Mesenchymal stem cell (in vitro differentiated cells and primary cell): ENCODE measurements around the gene MMP25.
"Not testable (repeated sequence)": the region's sequence is repeated elsewhere in the genome, so short reads cannot be mapped to it uniquely, and the experiment has no call there.

Source experiments
- DNase-seq: peaks from one replicate; pipeline ENCODE4 v3.0.0-alpha.2; 2013
- H2AFZ ChIP-seq: one replicate; pipeline ENCODE4 v1.6.1; 2013; ENCODE audit warnings: low read depth, mild to moderate bottlenecking, control low read depth, inconsistent platforms, low read length, moderate library complexity
- H2AK5ac ChIP-seq: 2 replicates; pipeline ENCODE4 v1.6.1; 2013; ENCODE audit warnings: low read length, moderate library complexity, mild to moderate bottlenecking, inconsistent platforms; ENCODE audit not compliant: severe bottlenecking
- H2BK120ac ChIP-seq: one replicate; pipeline ENCODE4 v1.6.1; 2013; ENCODE audit warnings: low read depth, mild to moderate bottlenecking, inconsistent platforms, low read length, moderate library complexity
- H2BK12ac ChIP-seq, 2 experiments: one replicate each; pipeline ENCODE4 v1.6.1; 2013; ENCODE audit warnings: inconsistent platforms in 2 of 2, low read length in 2 of 2, mild to moderate bottlenecking in 2 of 2, moderate library complexity in 2 of 2, control low read depth in 1 of 2
- H2BK15ac ChIP-seq: one replicate; pipeline ENCODE4 v1.6.1; 2013; ENCODE audit warnings: mild to moderate bottlenecking, low read depth, inconsistent platforms; ENCODE audit not compliant: poor library complexity, severe bottlenecking
- H2BK5ac ChIP-seq: 2 replicates; pipeline ENCODE4 v1.6.1; 2013; ENCODE audit warnings: low read depth, mild to moderate bottlenecking, low read length, control low read depth, inconsistent platforms; ENCODE audit not compliant: poor library complexity, severe bottlenecking
- H3K14ac ChIP-seq, 2 experiments: one replicate each; pipeline ENCODE4 v1.6.1; 2013; ENCODE audit warnings: inconsistent platforms in 2 of 2, low read length in 2 of 2, control low read depth in 1 of 2, mild to moderate bottlenecking in 1 of 2, moderate library complexity in 1 of 2
- H3K18ac ChIP-seq, 2 experiments: one replicate each; pipeline ENCODE4 v1.6.1; 2013; ENCODE audit warnings: inconsistent platforms in 2 of 2, low read length in 2 of 2, control low read depth in 1 of 2, low read depth in 1 of 2, mild to moderate bottlenecking in 1 of 2
- H3K23ac ChIP-seq, 2 experiments: one replicate each; pipeline ENCODE4 v1.6.1; 2013; ENCODE audit warnings: inconsistent platforms in 2 of 2, low read length in 2 of 2, mild to moderate bottlenecking in 2 of 2, moderate library complexity in 2 of 2, control low read depth in 1 of 2
- H3K27ac ChIP-seq: 2 replicates; pipeline ENCODE4 v1.5.1; 2013; ENCODE audit warnings: mild to moderate bottlenecking, moderate library complexity, low read length, control low read depth, inconsistent platforms; ENCODE audit not compliant: poor library complexity, severe bottlenecking
- H3K27me3 ChIP-seq, 2 experiments: 2 replicates each; pipeline versions ENCODE4 v1.6.1 to v1.7.0; 2013; ENCODE audit warnings: low read length in 2 of 2, mild to moderate bottlenecking in 2 of 2, moderate library complexity in 2 of 2, control low read depth in 1 of 2, inconsistent platforms in 1 of 2; ENCODE audit not compliant: control insufficient read depth in 1 of 2, insufficient read depth in 1 of 2
- H3K36me3 ChIP-seq, 2 experiments: 2 replicates each; pipeline versions ENCODE4 v1.6.1 to v1.7.0; 2013; ENCODE audit warnings: low read length in 2 of 2, control low read depth in 1 of 2, inconsistent platforms in 1 of 2, low read depth in 1 of 2, mild to moderate bottlenecking in 1 of 2; ENCODE audit not compliant: insufficient read depth in 2 of 2, control insufficient read depth in 1 of 2
- H3K4ac ChIP-seq, 2 experiments: one replicate each; pipeline ENCODE4 v1.6.1; 2013; ENCODE audit warnings: inconsistent platforms in 2 of 2, low read length in 2 of 2, mild to moderate bottlenecking in 2 of 2, moderate library complexity in 2 of 2, control low read depth in 1 of 2, low read depth in 1 of 2
- H3K4me1 ChIP-seq: 2 replicates; pipeline ENCODE4 v1.6.1; 2013; ENCODE audit warnings: low read depth, low read length, control low read depth; ENCODE audit not compliant: control insufficient read depth, insufficient read depth
- H3K4me2 ChIP-seq: 2 replicates; pipeline ENCODE4 v1.6.1; 2013; ENCODE audit warnings: low read length, mild to moderate bottlenecking, inconsistent platforms; ENCODE audit not compliant: poor library complexity, severe bottlenecking
- H3K4me3 ChIP-seq, 2 experiments: 2 replicates each; pipeline versions ENCODE4 v1.5.1 to v1.7.0; 2013; ENCODE audit warnings: low read length in 2 of 2, mild to moderate bottlenecking in 2 of 2, control low read depth in 1 of 2, low read depth in 1 of 2; ENCODE audit not compliant: insufficient read depth in 1 of 2
- H3K79me1 ChIP-seq: replicated peaks from 2 replicates; pipeline ENCODE4 v1.6.1; 2013; ENCODE audit warnings: mild to moderate bottlenecking, control low read depth, low read length, inconsistent platforms; ENCODE audit not compliant: poor library complexity, severe bottlenecking
- H3K9ac ChIP-seq: 2 replicates; pipeline ENCODE4 v1.7.0; 2013; ENCODE audit warnings: mild to moderate bottlenecking, low read length, moderate library complexity
- H3K9me3 ChIP-seq: 2 replicates; pipeline ENCODE4 v1.7.0; 2013; ENCODE audit warnings: mild to moderate bottlenecking, low read length; ENCODE audit not compliant: control insufficient read depth
- H4K8ac ChIP-seq: one replicate; pipeline ENCODE4 v1.6.1; 2013; ENCODE audit warnings: inconsistent platforms, mild to moderate bottlenecking, low read length, moderate library complexity
- H4K91ac ChIP-seq: one replicate; pipeline ENCODE4 v1.6.1; 2013; ENCODE audit warnings: mild to moderate bottlenecking, low read length, inconsistent platforms
- WGBS: methylation state at CpG from one replicate; pipeline ENCODE4 v1.1.7; 2013; ENCODE audit warnings: mixed read lengths; 5-methylcytosine and 5-hydroxymethylcytosine counted together

MMP25 gene

GRCh38 chr16:3069146-3069545 is 22.8 kb downstream of the MMP25 start:
- not testable (repeated sequence) for H3K9ac ChIP-seq, H4K8ac ChIP-seq, H3K4me2 ChIP-seq, H2BK120ac ChIP-seq, H3K14ac ChIP-seq, H2BK12ac ChIP-seq, H3K9me3 ChIP-seq, H3K23ac ChIP-seq, H2BK15ac ChIP-seq, H3K4me3 ChIP-seq, H3K27ac ChIP-seq, H3K4ac ChIP-seq, H4K91ac ChIP-seq, H3K18ac ChIP-seq, H2AK5ac ChIP-seq, H2AFZ ChIP-seq, DNase-seq, H2BK5ac ChIP-seq, H3K79me1 ChIP-seq
- WGBS, result 92% methylated on average over 10 of the region's 11 CpGs
- peaks cover 0 to 26% of the 10 kb centered on the region in 2 experiments for H3K36me3 ChIP-seq
- H3K27me3 ChIP-seq, result peaks cover 8 to 27% of the 10 kb centered on the region in 2 experiments
- H3K4me1 ChIP-seq, result peaks cover 26% of the 10 kb centered on the region

DNA sequence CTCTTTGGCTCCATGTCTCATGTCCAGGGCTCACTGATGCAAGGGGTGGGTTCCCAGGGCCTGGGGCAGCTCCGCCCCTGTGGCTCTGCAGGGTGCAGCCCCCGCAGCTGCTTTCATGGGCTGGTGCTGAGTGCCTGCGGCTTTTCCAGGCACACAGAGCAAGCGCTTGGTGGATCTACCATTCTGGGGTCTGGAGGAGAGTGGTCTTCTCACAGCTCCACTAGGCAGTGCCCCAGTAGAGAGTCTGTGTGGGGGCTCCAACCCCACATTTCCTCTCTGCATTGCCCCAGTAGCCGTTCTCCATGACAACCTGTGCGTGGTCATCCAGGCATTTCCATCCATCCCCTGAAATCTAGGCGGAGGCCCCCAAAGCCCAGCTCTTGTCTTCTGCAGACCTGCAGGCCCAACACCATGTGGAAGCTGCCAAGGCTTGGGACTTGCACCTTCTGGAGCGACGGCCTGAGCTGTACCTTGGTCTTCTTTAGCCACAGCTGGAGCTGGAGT is 24.3 kb downstream of the MMP25 start:
- peaks cover 14% of the 10 kb centered on the region for H3K4me1 ChIP-seq
- H2AFZ ChIP-seq, result no peak overlapping the region
- H3K4ac ChIP-seq, result no peak overlapping the region
- H3K4me2 ChIP-seq, result no peak overlapping the region
- peaks cover 4% of the 10 kb centered on the region for H3K79me1 ChIP-seq
- no peak overlapping the region for H2BK12ac ChIP-seq
- H2BK120ac ChIP-seq, result no peak overlapping the region
- no peak overlapping the region for H2AK5ac ChIP-seq
- no peaks in the 10 kb centered on the region for H3K9me3 ChIP-seq
- no peak overlapping the region for H3K18ac ChIP-seq
- no peak overlapping the region for H3K4me3 ChIP-seq
- H3K9ac ChIP-seq, result no peak overlapping the region
- H4K8ac ChIP-seq, result no peak overlapping the region
- 86% methylated on average over 9 of the region's 9 CpGs for WGBS
- H4K91ac ChIP-seq, result no peak overlapping the region
- H3K14ac ChIP-seq, result no peak overlapping the region
- H3K36me3 ChIP-seq, result peaks cover 0 to 26% of the 10 kb centered on the region in 2 experiments
- H2BK15ac ChIP-seq, result no peak overlapping the region
- no peak overlapping the region for H2BK5ac ChIP-seq
- H3K23ac ChIP-seq, result no peak overlapping the region
- H3K27ac ChIP-seq, result no peak overlapping the region
- no peak for DNase-seq
- H3K27me3 ChIP-seq, result peaks cover 15 to 31% of the 10 kb centered on the region in 2 experiments

DNA sequence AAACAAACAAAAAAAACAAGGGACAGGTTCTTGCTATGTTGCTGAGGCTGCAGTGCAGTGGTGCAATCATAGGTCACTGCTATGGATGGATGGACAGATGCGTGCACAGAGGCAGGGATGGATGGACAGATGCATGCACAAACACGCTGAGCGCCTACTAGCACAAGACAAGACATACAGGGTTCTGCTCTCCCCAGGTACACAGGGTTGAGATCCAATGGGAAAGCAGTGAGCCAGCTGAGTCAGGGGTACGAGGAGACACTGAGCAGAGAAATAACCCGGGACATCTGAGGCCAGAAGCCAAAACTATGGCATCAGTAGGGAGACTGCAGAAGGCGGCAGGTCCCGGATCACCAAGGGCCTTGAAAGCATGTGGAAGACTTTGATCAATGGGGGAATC is 25.3 kb downstream of the MMP25 start:
- WGBS, result 86% methylated on average over 7 of the region's 7 CpGs
- no peak overlapping the region for H3K9ac ChIP-seq

GRCh38 chr16:3072148-3072547 is 25.8 kb downstream of the MMP25 start:
- H3K9me3 ChIP-seq, DNase-seq, H3K4ac ChIP-seq, H3K23ac ChIP-seq, H2AFZ ChIP-seq, H3K4me3 ChIP-seq, H3K4me1 ChIP-seq, H2AK5ac ChIP-seq, H3K9ac ChIP-seq, H2BK5ac ChIP-seq, H2BK12ac ChIP-seq, H2BK120ac ChIP-seq, H2BK15ac ChIP-seq, H3K4me2 ChIP-seq, H3K27ac ChIP-seq, H3K79me1 ChIP-seq, H3K14ac ChIP-seq, H4K8ac ChIP-seq, H4K91ac ChIP-seq, H3K18ac ChIP-seq: not testable (repeated sequence)
- 83% methylated on average over 3 of the region's 4 CpGs for WGBS
- peaks cover 28 to 36% of the 10 kb centered on the region in 2 experiments for H3K27me3 ChIP-seq
- H3K36me3 ChIP-seq, result peaks cover 0 to 25% of the 10 kb centered on the region in 2 experiments

More for the DNA sequence above, 25.3 kb downstream of the MMP25 start:
- no peak for DNase-seq
- H3K4ac ChIP-seq, result no peak overlapping the region
- no peaks in the 10 kb centered on the region for H3K9me3 ChIP-seq
- no peak overlapping the region for H4K8ac ChIP-seq
- H3K4me3 ChIP-seq, result no peak overlapping the region
- peaks cover under 1% of the 10 kb centered on the region for H3K79me1 ChIP-seq
- no peak overlapping the region for H3K4me2 ChIP-seq
- H2BK12ac ChIP-seq, result no peak overlapping the region
- no peak overlapping the region for H3K14ac ChIP-seq
- H4K91ac ChIP-seq, result no peak overlapping the region
- H3K4me1 ChIP-seq, result peaks cover 5% of the 10 kb centered on the region
- no peak overlapping the region for H2BK5ac ChIP-seq
- peaks cover 0 to 26% of the 10 kb centered on the region in 2 experiments for H3K36me3 ChIP-seq
- no peak overlapping the region for H3K27ac ChIP-seq
- no peak overlapping the region for H2BK120ac ChIP-seq
- peaks cover 23 to 31% of the 10 kb centered on the region in 2 experiments for H3K27me3 ChIP-seq
- no peak overlapping the region for H3K18ac ChIP-seq
- H2AFZ ChIP-seq, result no peak overlapping the region
- H2AK5ac ChIP-seq, result no peak overlapping the region
- H3K23ac ChIP-seq, result no peak overlapping the region
- no peak overlapping the region for H2BK15ac ChIP-seq
